NCI-H2171 (cell line): ENCODE measurements around the gene MISP3.

Source experiments
- DNase-seq: peaks from one replicate; lab custom pipeline; 2025; lab: John Stamatoyannopoulos, UW

The MISP3 gene

DNA sequence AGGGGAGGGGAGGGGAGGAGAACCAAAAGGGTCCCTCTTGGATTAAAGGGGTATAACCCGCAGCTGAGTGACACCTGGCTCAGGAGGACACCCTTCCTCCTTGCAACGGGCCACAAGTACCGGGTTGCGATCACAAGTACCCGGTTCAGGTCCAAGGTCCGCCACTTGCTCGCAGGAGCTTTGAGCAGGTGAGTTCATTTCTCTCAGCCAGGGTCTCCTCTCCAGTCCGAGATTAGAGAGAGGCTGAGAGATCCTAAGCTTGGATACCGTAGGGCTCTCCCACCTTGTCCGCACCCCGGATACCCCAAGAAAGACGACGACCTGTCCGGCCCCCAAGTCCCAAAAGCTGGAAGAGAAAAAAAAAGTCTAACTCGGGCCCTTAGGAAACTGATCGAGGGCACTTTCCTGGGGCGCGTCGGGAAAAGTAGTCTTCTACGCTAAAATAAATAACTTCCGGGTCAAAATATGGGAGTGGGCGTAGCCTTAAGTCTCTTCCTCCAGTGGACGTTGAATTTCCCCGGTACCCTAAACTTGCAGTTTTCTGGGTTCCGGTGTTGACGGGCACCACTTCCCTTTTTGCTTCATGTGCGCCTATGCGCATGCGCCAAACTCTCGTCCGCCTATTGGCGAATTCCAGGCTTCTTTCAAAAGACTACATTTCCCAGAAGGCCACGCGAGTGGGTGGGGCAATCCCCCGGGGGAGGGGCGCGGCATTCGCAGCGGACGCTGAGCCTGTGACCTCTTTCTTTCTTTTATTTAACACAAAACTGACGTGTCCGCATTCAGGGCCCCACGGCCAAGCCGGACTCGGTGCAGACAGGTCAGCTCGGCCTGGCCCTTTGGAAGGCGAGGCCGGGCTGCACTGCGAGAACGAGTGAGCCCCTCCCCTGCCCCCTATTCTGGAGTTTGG lies 8.6 kb downstream of the MISP3 start:
- DNase-seq, result peak; percentile 99

DNA sequence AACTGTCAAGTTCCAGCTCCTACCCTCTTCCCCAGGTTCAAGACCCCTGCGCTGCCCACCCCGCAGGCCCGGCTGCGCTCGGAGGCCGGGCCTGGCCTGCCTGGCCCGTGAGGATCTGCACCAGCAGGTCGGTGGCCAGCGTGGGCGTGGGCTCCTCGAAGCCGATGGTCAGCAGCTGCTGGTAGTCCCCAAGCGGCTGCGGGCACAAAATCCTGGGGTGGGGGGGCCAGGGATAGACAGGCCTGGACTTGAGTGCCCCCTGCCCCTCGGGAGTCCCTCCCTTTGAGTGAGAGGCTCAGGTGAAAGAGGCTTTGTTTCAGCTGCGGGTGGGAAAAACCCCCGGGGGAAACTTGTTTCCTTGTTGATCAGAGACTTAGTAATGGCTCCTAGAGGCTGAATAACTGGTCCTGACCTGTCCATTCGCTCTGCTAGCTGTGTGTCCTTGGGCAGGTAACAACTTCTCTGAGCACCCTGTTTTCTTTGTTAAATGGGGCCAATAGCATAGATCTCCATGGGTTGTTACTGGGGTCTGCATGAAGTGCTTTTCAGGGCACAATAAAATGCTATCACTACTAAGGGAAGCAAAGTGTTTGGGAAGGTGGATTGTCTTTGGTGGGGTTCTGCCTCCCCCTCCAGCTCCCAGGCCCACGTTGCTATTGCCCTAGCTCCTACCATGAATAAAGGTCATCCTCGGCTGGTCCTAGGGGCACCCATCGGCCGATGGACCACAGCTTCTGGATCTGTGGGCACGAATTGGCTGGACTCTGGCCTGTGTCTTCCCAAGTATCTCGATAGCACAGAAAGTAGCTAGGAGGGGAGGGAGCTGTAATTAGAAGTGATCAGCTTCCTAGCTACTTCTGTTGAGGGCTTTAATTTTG lies 9.4 kb downstream of the MISP3 start:
- DNase-seq, result no peak

DNA sequence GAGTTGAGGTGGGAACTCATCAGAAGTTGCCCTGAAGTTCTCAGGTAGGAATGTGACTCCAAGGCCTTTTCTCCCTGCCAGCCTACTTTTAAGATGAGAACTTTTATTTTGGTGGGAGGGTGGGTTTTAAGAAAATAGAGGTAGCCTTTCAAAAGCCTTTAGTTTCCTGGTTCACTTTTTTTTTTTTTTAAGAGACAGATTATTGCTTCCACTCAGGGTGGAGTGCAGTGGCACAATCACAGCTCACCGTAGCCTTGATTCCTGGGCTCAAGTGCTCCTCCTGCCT lies 10.0 kb downstream of the MISP3 start:
- DNase-seq, result no peak

DNA sequence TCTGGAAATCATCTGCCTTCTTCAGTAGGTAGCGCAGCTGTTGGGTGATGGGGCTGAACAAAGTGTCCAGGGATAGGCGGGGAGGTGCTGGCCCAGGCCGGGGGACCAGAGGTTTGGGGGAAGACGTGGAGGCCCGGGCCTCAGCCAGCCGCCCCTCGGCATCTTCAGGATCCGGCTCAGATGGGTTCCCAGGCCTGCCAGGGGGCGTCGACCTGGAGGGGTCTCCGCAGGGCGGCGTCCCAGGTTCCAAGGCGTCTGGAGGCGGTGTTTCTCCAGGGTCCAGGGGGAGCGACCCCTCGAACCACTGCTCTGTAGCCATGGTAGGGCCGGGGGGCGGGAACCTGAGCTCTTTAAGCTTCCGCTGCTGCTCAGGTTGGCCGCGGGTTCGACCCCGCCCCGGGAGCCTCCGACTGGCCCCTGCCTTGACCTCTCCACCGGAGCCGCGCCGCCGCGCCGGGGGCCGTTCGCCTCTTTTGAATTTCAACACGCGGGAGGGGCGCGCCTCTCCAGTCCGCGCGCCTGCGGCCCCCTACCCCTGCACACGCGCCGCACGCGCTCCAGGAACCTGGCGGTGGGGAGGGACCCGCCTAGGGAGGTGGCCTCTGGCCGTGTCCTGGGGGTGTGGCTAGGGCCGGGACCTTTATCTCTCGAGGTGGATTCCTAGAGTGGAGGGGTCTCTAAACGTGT lies 12.9 kb downstream of the MISP3 start, which contains the start of gene C19orf67:
Gene C19orf67, minus strand, starts transcription at position 475 of the 687 bp plus-strand sequence. Its CDS starts 156 bp downstream, at position 319.
- no peak for DNase-seq

DNA sequence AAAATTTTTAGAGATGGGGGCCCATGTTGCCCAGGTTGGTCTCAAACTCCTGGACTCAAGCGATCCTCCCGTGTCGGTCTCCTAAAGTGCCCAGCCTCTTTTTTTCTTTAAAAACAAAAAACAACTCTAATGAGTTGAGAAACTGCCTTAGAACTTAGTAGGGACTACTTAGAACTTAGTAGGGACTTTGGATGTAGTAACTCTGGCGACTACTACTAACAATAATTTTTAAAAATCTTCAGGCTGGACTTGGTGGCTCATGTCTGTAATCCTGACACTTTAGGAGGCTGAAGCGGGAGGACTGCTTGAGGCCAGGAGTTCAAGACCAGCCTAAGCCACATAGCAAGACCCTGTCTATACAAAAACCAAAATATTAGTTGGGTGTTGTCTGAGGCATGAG lies 13.5 kb downstream of the MISP3 start:
- DNase-seq, result no peak

DNA sequence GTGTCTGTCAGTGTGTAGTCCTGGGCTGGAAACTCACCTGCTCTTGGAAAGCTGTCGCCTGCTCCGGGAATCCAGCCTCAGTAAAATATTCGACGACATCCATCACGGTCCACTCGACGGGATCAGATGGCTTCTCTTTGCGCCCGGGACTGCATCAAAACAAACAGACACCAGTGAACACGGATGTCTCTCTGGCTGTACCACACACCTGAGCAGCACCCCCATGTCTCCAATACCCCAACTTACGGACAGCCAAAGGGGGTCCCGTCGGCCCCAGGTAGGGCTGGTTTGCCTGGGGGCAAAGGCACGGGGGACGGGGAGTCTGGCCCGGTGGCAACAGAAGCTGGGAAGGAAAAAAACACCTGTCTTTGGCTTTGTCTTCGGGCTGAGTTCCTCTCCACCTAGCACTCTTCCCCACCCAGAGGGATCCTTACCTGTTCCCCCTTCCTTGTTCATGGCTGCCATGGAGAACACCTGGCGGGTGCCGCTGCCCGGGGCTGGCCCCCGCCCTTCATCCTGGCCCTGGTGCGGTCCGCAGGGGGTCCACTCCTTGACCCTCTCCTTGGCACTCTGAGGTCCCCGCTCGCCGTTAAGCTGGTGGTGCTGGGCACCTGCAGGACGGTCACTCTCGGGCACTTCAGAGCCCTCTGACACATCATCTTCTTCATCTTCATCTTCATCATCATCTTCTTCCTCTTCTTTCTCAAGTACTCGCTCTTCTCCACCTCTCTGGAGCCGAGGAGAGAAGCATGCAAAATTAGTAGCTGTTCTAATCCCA lies 16.2 kb downstream of the MISP3 start:
- DNase-seq, result no peak

DNA sequence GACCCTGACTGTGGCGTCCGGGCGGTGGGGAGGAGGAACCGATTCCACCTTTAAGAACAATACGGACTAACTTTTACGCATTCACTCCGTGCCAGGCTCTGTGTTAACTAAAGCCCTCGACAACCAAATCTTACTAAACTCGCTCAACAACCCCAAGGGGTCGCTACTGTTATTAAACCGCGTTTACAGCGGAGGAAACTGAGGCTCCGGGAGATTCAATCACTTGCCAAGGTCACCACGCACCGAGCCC lies 16.8 kb downstream of the MISP3 start:
- peak; percentile 14 for DNase-seq

DNA sequence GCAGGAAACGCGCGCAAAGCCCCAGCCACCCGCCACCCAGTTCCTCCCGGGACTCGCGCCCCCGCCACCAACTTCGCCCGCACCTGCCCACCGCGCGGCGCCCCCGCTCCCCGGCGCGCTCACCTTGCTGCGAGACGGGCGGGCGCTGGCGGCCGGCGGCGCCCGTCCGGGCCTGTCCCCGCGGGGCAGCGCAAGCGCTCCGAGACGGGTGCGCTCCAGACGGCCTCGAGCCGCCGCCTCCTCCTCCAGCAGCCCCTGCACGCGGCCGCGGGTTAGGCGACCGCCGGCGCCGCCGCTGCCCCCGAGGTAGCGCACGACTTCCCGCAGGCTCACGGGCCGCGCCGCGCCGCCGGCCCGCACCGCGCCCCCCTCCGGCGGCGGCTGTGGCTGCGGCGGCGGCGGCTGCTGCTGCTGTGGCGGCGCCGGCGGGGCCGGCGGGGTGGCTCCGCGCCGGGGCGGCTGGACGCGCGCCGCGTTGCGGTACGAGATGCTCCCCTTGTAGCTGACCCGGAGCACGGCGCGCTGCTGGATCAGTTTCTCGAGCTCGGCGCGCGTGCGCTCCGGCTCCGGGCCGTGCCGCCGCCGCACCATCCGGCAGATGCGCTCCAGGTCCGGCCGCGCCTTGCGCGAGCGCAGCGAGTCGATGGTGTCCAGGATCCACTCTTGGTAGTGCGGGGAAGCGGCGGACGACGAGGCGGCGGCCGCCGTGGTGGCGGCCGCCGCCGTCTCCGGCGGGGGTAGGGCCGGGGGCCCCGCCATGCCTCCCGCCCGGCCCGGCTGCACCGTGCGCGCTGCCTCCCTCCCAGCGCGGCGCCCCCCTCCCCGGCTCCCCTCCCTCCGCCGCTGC lies 17.3 kb downstream of the MISP3 start:
- DNase-seq, result peak; percentile 56

DNA sequence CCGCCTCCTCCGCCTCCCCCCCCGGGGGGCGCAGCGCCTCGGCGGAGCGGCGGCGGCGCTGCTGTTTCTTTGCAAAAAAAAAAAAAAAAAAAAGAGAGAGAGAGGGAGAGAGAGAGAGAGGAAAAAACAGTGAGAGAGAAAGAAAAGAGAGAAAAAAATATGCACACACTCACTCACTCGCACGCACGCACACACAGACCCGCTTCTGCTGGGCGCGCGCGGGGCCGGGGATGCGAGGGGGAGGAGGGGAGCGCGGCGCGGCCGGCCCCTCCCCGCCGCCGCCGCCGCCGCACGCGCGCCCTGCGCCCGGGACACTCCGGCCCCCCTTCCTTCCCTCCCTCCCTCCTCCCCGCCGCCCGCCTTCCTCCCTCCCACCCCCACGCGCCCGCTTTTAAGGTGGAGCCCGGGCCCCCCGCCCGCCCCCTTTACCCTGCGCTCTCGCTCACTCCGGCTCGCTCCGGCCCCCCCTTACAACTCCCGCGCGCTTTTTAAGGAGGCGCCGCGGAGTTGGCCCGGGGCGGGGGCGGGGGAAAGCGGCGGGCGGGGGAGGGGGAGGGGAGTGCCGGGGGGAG lies 18.0 kb downstream of the MISP3 start, which contains the start of gene SAMD1:
Gene SAMD1, minus strand, starts transcription at position 243 of the 572 bp plus-strand sequence.
- peak; percentile 97 for DNase-seq

DNA sequence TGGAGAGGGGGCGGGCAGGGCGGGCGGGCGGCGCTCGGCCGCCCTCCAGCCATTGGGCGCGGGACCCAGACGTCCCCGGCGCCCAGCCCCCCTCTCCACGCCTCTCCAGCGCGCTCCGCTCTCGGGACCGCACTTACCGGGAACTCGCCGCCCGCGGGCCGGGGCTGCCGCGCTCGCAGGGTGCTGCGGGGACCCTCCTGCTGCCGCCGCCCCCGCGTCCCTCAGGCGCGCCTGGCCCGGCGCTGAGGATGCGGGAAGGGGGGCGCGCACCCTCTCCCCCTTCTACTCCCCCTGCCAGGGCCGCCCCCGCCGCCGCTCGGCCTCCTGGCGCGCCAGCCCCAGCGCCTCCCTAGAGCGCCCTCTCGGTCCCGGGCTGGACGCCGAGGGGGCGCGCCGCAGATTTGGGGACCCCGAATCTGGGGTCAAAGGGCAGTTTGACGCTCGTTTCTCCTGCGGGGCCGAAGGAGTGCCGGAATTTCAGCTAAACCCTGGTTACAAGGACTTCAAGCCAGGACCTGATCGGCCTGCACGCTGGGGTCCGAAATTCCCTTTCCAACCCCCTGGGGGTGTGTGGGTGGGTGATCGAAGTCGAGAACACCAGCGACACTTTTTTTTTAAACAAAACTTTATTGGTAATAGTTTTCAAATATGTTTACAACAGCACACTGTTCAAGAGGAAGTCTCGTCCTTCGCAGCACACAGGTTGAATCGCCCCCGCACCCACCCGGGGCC lies 18.7 kb downstream of the MISP3 start:
- DNase-seq, result peak; percentile 89

DNA sequence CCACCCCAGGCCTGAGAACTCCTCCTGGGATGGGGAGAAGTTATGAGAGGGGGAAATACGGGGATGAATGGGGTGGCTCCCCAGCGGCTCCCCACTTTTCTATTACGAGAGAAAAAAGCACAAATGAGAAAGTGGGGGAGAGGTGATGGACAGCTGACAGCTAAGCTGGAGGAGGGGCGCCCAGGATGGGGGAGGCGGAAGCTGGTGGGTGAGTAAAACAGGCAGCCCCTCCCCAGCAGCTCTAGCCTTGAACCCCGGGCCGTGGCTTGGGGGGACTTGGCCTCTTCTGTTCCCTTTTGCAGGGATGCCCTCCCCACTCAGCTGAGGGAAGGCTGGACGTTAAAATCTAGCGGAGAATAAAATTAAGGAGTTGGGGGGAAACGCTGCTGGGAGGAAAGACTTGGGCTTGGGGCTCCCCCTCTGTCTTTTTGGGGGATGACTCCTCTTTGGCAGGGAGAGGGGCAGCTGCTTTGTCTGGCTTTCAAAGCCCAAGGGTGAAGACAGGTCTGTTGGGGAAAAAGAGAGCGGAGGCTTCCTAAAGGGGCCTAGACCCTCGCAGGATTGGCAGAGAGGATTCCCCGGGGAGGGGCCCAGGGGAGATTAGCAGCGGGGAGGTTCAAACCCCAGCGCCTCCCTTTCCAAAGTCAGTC lies 19.4 kb downstream of the MISP3 start:
- DNase-seq, result no peak

DNA sequence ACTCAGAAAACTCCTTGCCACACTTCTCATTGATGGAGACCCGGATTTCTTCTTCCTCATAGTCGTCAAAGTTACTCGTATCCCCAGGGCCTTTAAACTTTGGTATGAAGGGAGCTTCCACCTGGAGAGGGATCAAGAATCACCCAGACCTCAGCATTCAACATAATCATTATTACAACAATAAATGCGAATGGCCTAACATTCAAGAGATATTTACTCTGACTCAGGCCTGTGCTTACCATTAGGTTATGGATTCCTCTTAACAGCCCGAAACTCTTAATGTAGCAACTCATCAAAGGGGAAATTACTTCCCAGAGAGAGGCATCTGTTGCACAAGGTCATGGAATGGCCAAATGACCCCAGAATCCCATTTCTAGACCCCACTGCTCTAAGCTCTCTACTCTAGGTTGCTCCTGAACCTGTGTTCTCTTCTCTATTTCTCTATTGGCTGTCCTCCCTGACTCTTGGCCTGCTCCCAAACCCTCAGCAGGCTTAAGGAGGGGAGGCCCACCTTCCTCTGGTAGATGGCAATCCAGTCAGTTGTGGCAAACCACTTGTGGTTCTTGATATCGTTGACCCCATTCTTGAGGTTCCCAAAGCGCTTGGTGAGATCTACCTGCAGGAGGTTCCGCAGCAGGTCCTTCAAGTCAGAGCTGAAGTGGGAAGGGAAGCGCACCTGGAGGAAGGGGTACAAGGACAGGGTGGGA lies 20.7 kb downstream of the MISP3 start:
- no peak for DNase-seq

DNA sequence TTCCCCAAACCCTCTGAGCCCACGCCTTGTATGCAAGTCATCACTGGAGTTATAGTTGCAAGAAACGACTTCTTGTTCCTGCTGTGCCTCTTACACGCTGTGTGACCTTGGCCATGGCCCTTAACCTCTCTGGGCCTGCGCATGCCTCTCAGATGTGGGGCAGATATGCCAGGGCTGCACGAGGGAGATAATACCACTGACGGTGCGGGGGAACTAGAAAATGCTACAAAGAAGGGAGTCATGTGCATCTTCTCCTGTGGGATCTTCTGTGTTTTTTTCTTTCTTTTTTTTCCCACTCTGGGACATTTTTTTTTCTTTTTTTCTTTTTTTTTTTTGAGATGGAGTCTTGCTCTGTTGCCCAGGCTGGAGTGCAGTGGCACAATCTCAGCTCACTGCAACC lies 22.3 kb downstream of the MISP3 start:
- no peak for DNase-seq

DNA sequence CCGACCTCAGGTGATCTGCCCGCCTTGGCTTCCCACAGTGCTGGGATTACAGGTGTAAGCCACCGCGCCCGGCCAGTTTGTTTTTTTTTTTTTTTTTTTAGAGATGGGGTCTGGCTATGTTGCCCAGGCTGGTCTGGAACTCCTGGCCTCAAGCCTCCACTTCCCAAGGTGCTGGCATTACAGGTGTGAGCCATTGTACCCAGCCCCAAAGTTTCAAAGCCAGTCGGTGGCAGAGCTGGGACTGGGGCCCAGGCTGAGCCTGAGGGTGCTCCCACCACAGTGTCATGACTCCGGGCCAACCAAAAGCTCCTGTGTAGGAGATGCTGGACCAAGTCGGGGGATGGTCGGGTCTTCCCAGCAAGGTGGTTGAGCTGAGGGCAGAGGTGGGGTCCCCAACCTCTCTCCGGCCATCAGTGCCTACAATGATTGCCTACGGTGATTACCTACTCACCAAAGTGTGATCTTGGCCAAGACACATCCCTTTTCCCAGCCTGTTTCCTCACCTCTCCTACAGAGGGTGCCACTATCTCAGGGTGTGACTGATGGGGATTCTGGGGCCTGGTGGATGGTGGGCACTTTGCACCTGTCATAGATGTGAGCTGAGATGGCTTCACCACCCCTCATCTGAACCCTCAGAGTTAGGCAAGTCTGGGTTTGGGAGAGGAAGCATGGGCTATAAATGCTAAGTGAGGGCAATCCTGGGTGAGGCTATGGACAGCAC lies 23.8 kb downstream of the MISP3 start:
- no peak for DNase-seq

DNA sequence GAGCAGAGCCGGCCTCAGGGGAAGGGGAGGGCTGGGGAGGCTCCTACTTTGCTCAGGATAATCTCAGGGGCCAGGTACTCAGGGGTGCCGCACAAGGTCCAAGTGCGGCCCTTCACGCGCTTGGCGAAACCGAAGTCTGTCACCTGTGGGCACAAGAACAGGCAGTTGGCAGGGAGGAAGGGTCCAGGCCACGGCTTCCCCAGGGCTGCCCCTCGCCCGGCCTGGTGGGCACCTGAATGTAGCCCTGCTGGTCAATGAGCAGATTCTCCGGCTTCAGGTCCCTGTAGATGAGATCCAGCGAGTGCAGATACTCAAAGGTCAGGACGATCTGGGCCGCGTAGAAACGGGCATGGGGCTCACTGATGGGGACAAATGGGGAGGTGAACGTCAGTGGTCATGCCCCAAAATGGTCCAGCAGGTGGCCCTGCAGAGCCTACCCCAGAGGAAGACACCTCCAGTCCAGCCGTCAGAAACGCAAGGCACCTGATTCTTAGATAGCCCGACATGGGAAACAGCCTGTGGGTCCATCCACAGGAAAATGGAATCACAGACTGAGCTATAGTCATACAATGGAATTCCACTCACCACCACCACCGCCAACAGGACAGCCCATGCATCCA lies 25.1 kb downstream of the MISP3 start:
- no peak for DNase-seq

DNA sequence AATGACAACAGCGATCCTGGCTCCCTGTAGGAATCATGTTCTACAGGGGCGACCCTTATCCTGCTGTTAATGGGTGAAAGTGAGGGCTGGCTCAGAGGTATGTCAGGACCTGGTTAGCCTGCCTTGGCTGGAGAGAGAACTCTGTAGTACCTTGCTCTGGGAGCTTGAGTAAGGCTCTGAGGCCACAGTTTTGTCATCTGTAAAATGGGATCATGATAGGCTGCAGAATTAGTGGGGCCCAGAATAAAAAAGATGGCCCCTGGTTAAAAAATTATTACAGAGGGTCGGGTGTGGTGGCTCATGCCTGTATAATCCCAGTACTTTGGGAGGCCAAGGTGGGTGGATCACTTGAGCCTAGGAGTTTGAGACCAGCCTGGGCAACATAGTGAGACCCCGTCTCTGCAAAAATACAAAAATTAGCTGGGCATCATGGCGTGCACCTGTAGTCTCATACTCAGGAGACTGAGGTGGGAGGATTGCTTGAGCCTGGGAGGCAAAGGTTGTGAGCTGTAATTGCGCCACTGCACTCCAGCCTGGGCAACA lies 28.5 kb downstream of the MISP3 start:
- DNase-seq, result no peak

DNA sequence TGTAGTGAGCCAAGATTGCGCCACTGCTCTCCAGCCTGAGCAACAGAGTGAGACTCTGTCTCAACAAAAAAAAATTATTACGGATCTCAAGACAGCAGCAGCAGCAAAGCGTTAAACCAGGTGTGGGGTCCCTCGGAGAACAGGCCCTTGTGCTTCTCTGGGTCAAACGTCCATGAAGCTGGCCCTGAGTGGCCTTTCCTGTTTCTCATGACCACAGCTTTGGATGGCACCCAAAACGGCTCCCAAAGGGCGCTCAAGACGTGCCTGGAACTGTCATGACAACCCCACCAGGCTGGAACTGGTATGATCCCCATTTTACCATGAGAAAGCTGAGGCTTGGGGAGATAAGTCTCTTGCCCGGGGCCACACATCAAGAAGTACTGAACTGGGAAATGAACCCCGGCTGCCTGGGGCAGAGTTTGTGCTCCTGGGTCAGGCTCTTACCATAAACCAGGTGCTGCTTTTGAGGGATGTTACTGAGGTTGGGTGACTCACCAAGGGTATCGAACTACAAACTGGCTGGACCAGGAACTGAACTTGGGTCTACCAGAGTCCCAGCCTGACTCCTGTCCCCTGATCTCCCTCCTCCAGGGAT lies 29.6 kb downstream of the MISP3 start:
- no peak for DNase-seq
